Astrocyte (in vitro differentiated cells and primary cell): ENCODE results near the gene LIPC. TPM values are rescaled to one million over a fixed set of nuclear protein-coding genes. Genes with fewer than 3 reads are reported as not detected.

ENCODE experiments used
- DNase-seq: peaks from one replicate; pipeline ENCODE4 v3.0.0-alpha.2; 2010; ENCODE audit warnings: low read depth
- FAIRE-seq: peaks from 2 replicates; lab custom pipeline; 2011; peaks lifted over from hg19 to GRCh38; lab: Jason Lieb, UNC
- H2AFZ ChIP-seq: 2 replicates; pipeline ENCODE4 v1.6.0; 2012; ENCODE audit warnings: low read depth, low read length, inconsistent platforms
- H3K27ac ChIP-seq: 2 replicates; pipeline ENCODE4 v1.5.1; 2011; ENCODE audit warnings: low read depth, low read length, inconsistent platforms
- H3K27me3 ChIP-seq: 2 replicates; pipeline ENCODE4 v1.6.0; 2011; ENCODE audit warnings: low read length, inconsistent platforms; ENCODE audit not compliant: insufficient read depth
- H3K36me3 ChIP-seq: 2 replicates; pipeline ENCODE4 v1.5.1; 2011; ENCODE audit warnings: low read length, inconsistent platforms; ENCODE audit not compliant: insufficient read depth
- H3K4me1 ChIP-seq: 2 replicates; pipeline ENCODE4 v1.5.1; 2011; ENCODE audit warnings: low read length, inconsistent platforms; ENCODE audit not compliant: insufficient read depth
- H3K4me2 ChIP-seq: 2 replicates; pipeline ENCODE4 v1.6.0; 2012; ENCODE audit warnings: low read length, inconsistent platforms
- H3K4me3 ChIP-seq: 2 replicates; pipeline ENCODE4 v1.5.1; 2011; ENCODE audit warnings: low read depth, mild to moderate bottlenecking, low read length, inconsistent platforms; ENCODE audit not compliant: insufficient read depth
- H3K79me2 ChIP-seq: 2 replicates; pipeline ENCODE4 v1.6.0; 2012; ENCODE audit warnings: mild to moderate bottlenecking, low read length, inconsistent platforms; ENCODE audit not compliant: insufficient read depth
- H3K9ac ChIP-seq: 2 replicates; pipeline ENCODE4 v1.6.0; 2012; ENCODE audit warnings: mild to moderate bottlenecking, low read length, inconsistent platforms
- H3K9me3 ChIP-seq: 2 replicates; pipeline ENCODE4 v1.5.1; 2012; ENCODE audit warnings: low read depth, mild to moderate bottlenecking, low read length, inconsistent platforms; ENCODE audit not compliant: insufficient read depth
- H4K20me1 ChIP-seq: 2 replicates; pipeline ENCODE4 v1.6.0; 2012; ENCODE audit warnings: low read length, inconsistent platforms; ENCODE audit not compliant: insufficient read depth
- H3K27ac Mint-ChIP-seq: one replicate; pipeline ENCODE4 v1.8.0; 2021; ENCODE audit warnings: mild to moderate bottlenecking, mixed read lengths; ENCODE audit not compliant: unreplicated experiment
- H3K27me3 Mint-ChIP-seq: one replicate; pipeline ENCODE4 v1.8.0; 2021; ENCODE audit warnings: low read depth, mixed read lengths; ENCODE audit not compliant: unreplicated experiment
- H3K36me3 Mint-ChIP-seq: one replicate; pipeline ENCODE4 v1.8.0; 2021; ENCODE audit warnings: low read depth, mixed read lengths; ENCODE audit not compliant: unreplicated experiment
- H3K4me1 Mint-ChIP-seq: one replicate; pipeline ENCODE4 v1.8.0; 2021; ENCODE audit warnings: low read depth, mixed read lengths; ENCODE audit not compliant: unreplicated experiment
- H3K4me3 Mint-ChIP-seq: one replicate; pipeline ENCODE4 v1.8.0; 2021; ENCODE audit warnings: mild to moderate bottlenecking, moderate library complexity, mixed read lengths; ENCODE audit not compliant: unreplicated experiment
- H3K9me3 Mint-ChIP-seq: one replicate; pipeline ENCODE4 v1.8.0; 2021; ENCODE audit warnings: mild to moderate bottlenecking, mixed read lengths; ENCODE audit not compliant: unreplicated experiment
- CTCF ChIP-seq: IDR thresholded peaks from 2 replicates; pipeline ENCODE4 v1.5.1; 2011; ENCODE audit warnings: low read depth, mild to moderate bottlenecking, inconsistent platforms, low read length, moderate library complexity; ENCODE audit not compliant: insufficient read depth
- EZH2 ChIP-seq: IDR thresholded peaks from 2 replicates; pipeline ENCODE4 v1.6.1; 2012; ENCODE audit warnings: mild to moderate bottlenecking, low read length, inconsistent platforms; ENCODE audit not compliant: insufficient read depth
- total RNA-seq: library from RNA; stranded (reverse); gene quantifications from 2 replicates; pipeline ENCODE4 v1.2.1, GENCODE V29; 2021

LIPC gene
- total RNA-seq, 1 donor from 2014 or later: not detected

GRCh38 chr15:58489289-58490085 lies 57.7 kb downstream of the LIPC start:
- FAIRE-seq (no peak), DNase-seq (no peak)
- peaks cover 3% of the 10 kb centered on the region for H3K36me3 Mint-ChIP-seq
- H3K27ac ChIP-seq: no peak overlapping the region
- TF ChIP-seq EZH2 (no peak), CTCF (no peak)
- H3K4me3 Mint-ChIP-seq: no peak overlapping the region
- peaks cover 5% of the 10 kb centered on the region for H3K9me3 ChIP-seq
- H3K4me1 Mint-ChIP-seq: peaks cover 7% of the 10 kb centered on the region
- no peak overlapping the region for H3K9ac ChIP-seq
- no peaks in the 10 kb centered on the region for H3K79me2 ChIP-seq
- no peaks in the 10 kb centered on the region for H3K4me1 ChIP-seq
- no peaks in the 10 kb centered on the region for H3K36me3 ChIP-seq
- peaks cover 4% of the 10 kb centered on the region for H3K9me3 Mint-ChIP-seq
- no peak overlapping the region for H2AFZ ChIP-seq
- no peaks in the 10 kb centered on the region for H4K20me1 ChIP-seq
- H3K4me2 ChIP-seq: no peak overlapping the region
- peaks cover 16% of the 10 kb centered on the region for H3K27me3 Mint-ChIP-seq
- no peak overlapping the region for H3K4me3 ChIP-seq
- no peak overlapping the region for H3K27ac Mint-ChIP-seq
- no peaks in the 10 kb centered on the region for H3K27me3 ChIP-seq

- Mint-ChIP-seq H3K4me1 (peaks cover 5% of the 10 kb centered on the region), H3K9me3 (peaks cover 2% of the 10 kb centered on the region), H3K27me3 (peaks cover 12% of the 10 kb centered on the region), H3K36me3 (peaks cover 3% of the 10 kb centered on the region), H3K27ac (no peak overlapping the region), H3K4me3 (no peak overlapping the region)
- H4K20me1 ChIP-seq: no peaks in the 10 kb centered on the region
- H3K4me2 ChIP-seq: no peak overlapping the region
- H3K4me1 ChIP-seq: no peaks in the 10 kb centered on the region
- H3K36me3 ChIP-seq: no peaks in the 10 kb centered on the region
- no peaks in the 10 kb centered on the region for H3K79me2 ChIP-seq
- DNase-seq (no peak), FAIRE-seq (no peak)
- H2AFZ ChIP-seq: no peak overlapping the region
- H3K27ac ChIP-seq: no peak overlapping the region
- TF ChIP-seq CTCF (no peak), EZH2 (no peak)
- H3K9ac ChIP-seq: no peak overlapping the region
- peaks cover 3% of the 10 kb centered on the region for H3K27me3 ChIP-seq
- H3K9me3 ChIP-seq: peaks cover 5% of the 10 kb centered on the region
- no peak overlapping the region for H3K4me3 ChIP-seq
These were observed 58.5 kb downstream of the LIPC start for GRCh38 chr15:58490086-58490887.
